Measurements from ENCODE around the gene IL1RAPL1. TPM values are rescaled to one million over a fixed set of nuclear protein-coding genes. Genes with fewer than 3 reads are reported as not detected.

IL1RAPL1 gene
- total RNA-seq, 1 donor from 2014 or later = 3.6 TPM

- DNase-seq (ENCODE audit: low spot score, unreplicated experiment) = no peak
- TF ChIP-seq CTCF (IDR thresholded peaks at IDR 0.05; ENCODE audit: unreplicated experiment) = no peak
- no peaks in the 10 kb centered on the region for H3K36me3 Mint-ChIP-seq (ENCODE audit: insufficient read depth)
- H3K27ac Mint-ChIP-seq = no peak overlapping the region
- H3K9me3 Mint-ChIP-seq (ENCODE audit: low read depth) = no peaks in the 10 kb centered on the region
- no peak overlapping the region for H3K4me3 Mint-ChIP-seq (ENCODE audit: low read depth)
- H3K4me1 Mint-ChIP-seq (ENCODE audit: low read depth) = no peaks in the 10 kb centered on the region
- no peaks in the 10 kb centered on the region for H3K27me3 Mint-ChIP-seq
Measured at GRCh38 chrX:29662759-29663503, 1075.7 kb downstream of the IL1RAPL1 start.

GRCh38 chrX:29665532-29665931 is 1078.3 kb downstream of the IL1RAPL1 start:
- Mint-ChIP-seq H3K4me1 (ENCODE audit: low read depth) (no peaks in the 10 kb centered on the region), H3K27ac (no peak overlapping the region), H3K27me3 (no peaks in the 10 kb centered on the region), H3K9me3 (ENCODE audit: low read depth) (no peaks in the 10 kb centered on the region), H3K36me3 (ENCODE audit: insufficient read depth) (no peaks in the 10 kb centered on the region), H3K4me3 (ENCODE audit: low read depth) (no peak overlapping the region)
- no peak for DNase-seq (ENCODE audit: low spot score, unreplicated experiment)
- no peak for TF ChIP-seq CTCF (IDR thresholded peaks at IDR 0.05; ENCODE audit: unreplicated experiment)

- Mint-ChIP-seq H3K36me3 (ENCODE audit: insufficient read depth) (no peaks in the 10 kb centered on the region), H3K4me3 (ENCODE audit: low read depth) (no peak overlapping the region), H3K27me3 (no peaks in the 10 kb centered on the region), H3K4me1 (ENCODE audit: low read depth) (no peaks in the 10 kb centered on the region), H3K9me3 (ENCODE audit: low read depth) (no peaks in the 10 kb centered on the region), H3K27ac (no peak overlapping the region)
- no peak for TF ChIP-seq CTCF (IDR thresholded peaks at IDR 0.05; ENCODE audit: unreplicated experiment)
- no peak for DNase-seq (ENCODE audit: low spot score, unreplicated experiment)
Measured at GRCh38 chrX:29666366-29666765, 1079.1 kb downstream of the IL1RAPL1 start.

- H3K9me3 Mint-ChIP-seq (ENCODE audit: low read depth) = no peaks in the 10 kb centered on the region
- H3K36me3 Mint-ChIP-seq (ENCODE audit: insufficient read depth) = no peaks in the 10 kb centered on the region
- no peaks in the 10 kb centered on the region for H3K4me1 Mint-ChIP-seq (ENCODE audit: low read depth)
- H3K27me3 Mint-ChIP-seq = no peaks in the 10 kb centered on the region
- H3K4me3 Mint-ChIP-seq (ENCODE audit: low read depth) = no peak overlapping the region
- no peak for TF ChIP-seq CTCF (IDR thresholded peaks at IDR 0.05; ENCODE audit: unreplicated experiment)
- DNase-seq (ENCODE audit: low spot score, unreplicated experiment) = no peak
- no peak overlapping the region for H3K27ac Mint-ChIP-seq
Measured at GRCh38 chrX:29671421-29671820, 1084.2 kb downstream of the IL1RAPL1 start.

- Mint-ChIP-seq H3K9me3 (ENCODE audit: low read depth) (no peaks in the 10 kb centered on the region), H3K4me1 (ENCODE audit: low read depth) (no peaks in the 10 kb centered on the region), H3K27ac (no peak overlapping the region), H3K4me3 (ENCODE audit: low read depth) (no peak overlapping the region), H3K36me3 (ENCODE audit: insufficient read depth) (no peaks in the 10 kb centered on the region), H3K27me3 (no peaks in the 10 kb centered on the region)
- no peak for DNase-seq (ENCODE audit: low spot score, unreplicated experiment)
- TF ChIP-seq CTCF (IDR thresholded peaks at IDR 0.05; ENCODE audit: unreplicated experiment) = no peak
Measured at GRCh38 chrX:29687687-29688086, 1100.4 kb downstream of the IL1RAPL1 start.
